GM23248 (cell line): Measurements from ENCODE around the gene NCAM1. TPM values are rescaled to one million over a fixed set of nuclear protein-coding genes. Genes with fewer than 3 reads are reported as not detected.

Experiments used
- DNase-seq: peaks from one replicate; pipeline ENCODE4 v3.0.0-alpha.2; 2015
- H2AFZ ChIP-seq: fragments of 200-600 bp; sonication (generic); 2 replicates; pipeline ENCODE4 v1.6.1; 2016; ENCODE audit warnings: antibody characterized with exemption
- H3F3A ChIP-seq: fragments of 200-600 bp; sonication (generic); 2 replicates; pipeline ENCODE4 v1.6.1; 2016; ENCODE audit warnings: mild to moderate bottlenecking, antibody characterized with exemption, mixed run types; ENCODE audit not compliant: insufficient read depth
- H3K27ac ChIP-seq: fragments of 200-600 bp; sonication (generic); 2 replicates; pipeline ENCODE4 v1.5.1; 2016; ENCODE audit warnings: mild to moderate bottlenecking
- H3K27me3 ChIP-seq: fragments of 200-600 bp; sonication (generic); replicated peaks from 2 replicates; pipeline ENCODE4 v1.6.1; 2016; ENCODE audit warnings: mild to moderate bottlenecking; ENCODE audit not compliant: insufficient read depth
- H3K36me3 ChIP-seq: fragments of 200-600 bp; sonication (generic); 2 replicates; pipeline ENCODE4 v1.6.1; 2016; ENCODE audit warnings: low read depth, mild to moderate bottlenecking
- H3K4me1 ChIP-seq: fragments of 200-600 bp; sonication (generic); 2 replicates; pipeline ENCODE4 v1.6.1; 2016; ENCODE audit warnings: mild to moderate bottlenecking; ENCODE audit not compliant: insufficient read depth
- H3K4me2 ChIP-seq: fragments of 200-600 bp; sonication (generic); one replicate; pipeline ENCODE4 v1.6.1; 2016; ENCODE audit warnings: mild to moderate bottlenecking; ENCODE audit not compliant: unreplicated experiment
- H3K4me3 ChIP-seq: fragments of 200-600 bp; sonication (generic); 2 replicates; pipeline ENCODE4 v1.5.1; 2016; ENCODE audit warnings: mild to moderate bottlenecking
- H3K79me2 ChIP-seq: fragments of 200-600 bp; sonication (generic); 2 replicates; pipeline ENCODE4 v1.6.1; 2016; ENCODE audit warnings: mild to moderate bottlenecking; ENCODE audit not compliant: insufficient read depth
- H3K9ac ChIP-seq: fragments of 200-600 bp; sonication (generic); 2 replicates; pipeline ENCODE4 v1.6.1; 2016; ENCODE audit warnings: mild to moderate bottlenecking
- H3K9me2 ChIP-seq: fragments of 200-600 bp; sonication (generic); 2 replicates; pipeline ENCODE4 v1.6.1; 2016; ENCODE audit warnings: mixed run types, mild to moderate bottlenecking, moderate library complexity; ENCODE audit not compliant: insufficient read depth
- H3K9me3 ChIP-seq: fragments of 200-600 bp; sonication (generic); one replicate; pipeline ENCODE4 v1.6.1; 2017; ENCODE audit warnings: low read depth
- H4K20me1 ChIP-seq: fragments of 200-600 bp; sonication (generic); 2 replicates; pipeline ENCODE4 v1.6.0; 2016; ENCODE audit not compliant: insufficient read depth
- EZH2 ChIP-seq: fragments of 200-600 bp; sonication (generic); IDR thresholded peaks from 2 replicates; pipeline ENCODE4 v1.6.1; 2018; ENCODE audit warnings: antibody characterized with exemption, mild to moderate bottlenecking; ENCODE audit not compliant: insufficient read depth, poor library complexity, severe bottlenecking
- EZH2phosphoT487 ChIP-seq: fragments of 200-600 bp; sonication (generic); IDR thresholded peaks from 2 replicates; pipeline ENCODE4 v1.6.1; 2018; ENCODE audit warnings: antibody characterized with exemption, moderate library complexity, mild to moderate bottlenecking, low read depth; ENCODE audit not compliant: insufficient read depth
- WGBS, 2 experiments: methylation state at CpG; one replicate each; pipeline ENCODE4 v1.1.6; 2015 to 2017; ENCODE audit warnings: low lambda C conversion rate in 2 of 2, low coverage in 1 of 2; ENCODE audit errors: missing lambda C conversion rate in 2 of 2; 5-methylcytosine and 5-hydroxymethylcytosine counted together
- in situ Hi-C: fragments of 300-500 bp; cut with MboI; formaldehyde crosslinking; loops from 2 replicates; pipeline ENCODE4 v1.15.0; 2020
- polyA plus RNA-seq: library from polyadenylated mRNA; unstranded; fragments of >200 nt; fragmentation: Nextera tagmentation; extraction: Ambion mirVana; gene quantifications from 2 replicates; pipeline ENCODE4 v1.2.1, GENCODE V29; 2016
- total RNA-seq: library from RNA; depleted of rRNA; stranded (reverse); fragments of >200 nt; shearing (Covaris generic); gene quantifications from 2 replicates; pipeline ENCODE4 v1.2.3, GENCODE V29; 2014

The NCAM1 gene
- total and polyA plus RNA-seq, 2 experiments from 2014 or later: 1.5 to 1.8 TPM

GRCh38 chr11:112977755-112978154, 16.5 kb downstream of the NCAM1 start:
- Histone ChIP-seq H3K27me3 (no peaks in the 10 kb centered on the region), H3K9me3 (no peaks in the 10 kb centered on the region), H3K36me3 (no peaks in the 10 kb centered on the region), H4K20me1 (no peaks in the 10 kb centered on the region), H3K9ac (no peak overlapping the region), H3K9me2 (no peaks in the 10 kb centered on the region), H3K4me2 (peak overlapping the region; percentile 40), H2AFZ (no peak overlapping the region), H3K4me3 (no peak overlapping the region), H3K4me1 (peaks cover 11% of the 10 kb centered on the region; the same call in 1 of the 2 replicates), H3K27ac (no peak overlapping the region), H3F3A (peaks cover 4% of the 10 kb centered on the region; the same call in 1 of the 2 replicates), H3K79me2 (no peaks in the 10 kb centered on the region)
- TF ChIP-seq EZH2: no peak
- no peak for TF ChIP-seq EZH2phosphoT487
- DNase-seq: peak; percentile 77
- 3 to 4% methylated on average over 1 of the region's 1 CpG for WGBS, 2 experiments
- in situ Hi-C loops: no loop called here

DNA sequence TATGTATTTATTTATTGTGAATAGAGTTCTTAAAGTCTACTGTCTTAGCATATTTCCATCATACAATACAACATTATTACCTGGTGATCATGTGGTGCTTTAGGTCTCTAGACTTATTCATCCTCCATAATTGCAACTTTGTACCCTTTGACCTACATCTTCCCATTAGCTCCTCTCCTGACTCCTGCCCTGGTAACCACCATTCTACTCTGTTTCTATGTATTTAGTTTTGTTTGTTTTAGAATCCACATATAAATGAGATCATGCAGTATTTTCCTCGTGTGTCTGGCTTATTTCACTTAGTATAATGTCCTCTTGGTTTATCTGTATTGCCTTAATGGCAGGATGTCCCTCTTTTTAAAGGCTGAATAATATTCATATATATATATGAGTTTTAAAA, 22.7 kb downstream of the NCAM1 start:
- no peaks in the 10 kb centered on the region for H3K9me2 ChIP-seq
- DNase-seq: no peak
- no peaks in the 10 kb centered on the region for H3K79me2 ChIP-seq
- in situ Hi-C loops: no loop called here
- H3K27me3 ChIP-seq: no peaks in the 10 kb centered on the region
- no peak overlapping the region for H3K4me2 ChIP-seq
- 30 to 35% methylated on average over 1 of the region's 1 CpG for WGBS, 2 experiments
- no peak for TF ChIP-seq EZH2phosphoT487
- TF ChIP-seq EZH2: no peak
- H3K9ac ChIP-seq: no peak overlapping the region
- no peaks in the 10 kb centered on the region for H3K4me1 ChIP-seq
- no peaks in the 10 kb centered on the region for H3K9me3 ChIP-seq
- no peaks in the 10 kb centered on the region for H3K36me3 ChIP-seq
- no peaks in the 10 kb centered on the region for H4K20me1 ChIP-seq
- no peaks in the 10 kb centered on the region for H3F3A ChIP-seq
- no peak overlapping the region for H3K4me3 ChIP-seq
- H2AFZ ChIP-seq: no peak overlapping the region
- H3K27ac ChIP-seq: no peak overlapping the region

- H3K9me2 ChIP-seq: no peaks in the 10 kb centered on the region
- no peak for DNase-seq
- H4K20me1 ChIP-seq: no peaks in the 10 kb centered on the region
- H3K4me1 ChIP-seq: no peaks in the 10 kb centered on the region
- no peak overlapping the region for H3K27ac ChIP-seq
- WGBS, 2 experiments: 86 to 95% methylated on average over 1 of the region's 1 CpG
- no peak overlapping the region for H3K4me3 ChIP-seq
- no peaks in the 10 kb centered on the region for H3K27me3 ChIP-seq
- no peaks in the 10 kb centered on the region for H3K36me3 ChIP-seq
- no peak overlapping the region for H3K4me2 ChIP-seq
- no peak overlapping the region for H2AFZ ChIP-seq
- H3K9ac ChIP-seq: no peak overlapping the region
- in situ Hi-C loops: no loop called here
- no peaks in the 10 kb centered on the region for H3F3A ChIP-seq
- H3K79me2 ChIP-seq: no peaks in the 10 kb centered on the region
- no peak for TF ChIP-seq EZH2
- TF ChIP-seq EZH2phosphoT487: no peak
- no peaks in the 10 kb centered on the region for H3K9me3 ChIP-seq
These were observed 28.0 kb downstream of the NCAM1 start for GRCh38 chr11:112989198-112989597.

DNA sequence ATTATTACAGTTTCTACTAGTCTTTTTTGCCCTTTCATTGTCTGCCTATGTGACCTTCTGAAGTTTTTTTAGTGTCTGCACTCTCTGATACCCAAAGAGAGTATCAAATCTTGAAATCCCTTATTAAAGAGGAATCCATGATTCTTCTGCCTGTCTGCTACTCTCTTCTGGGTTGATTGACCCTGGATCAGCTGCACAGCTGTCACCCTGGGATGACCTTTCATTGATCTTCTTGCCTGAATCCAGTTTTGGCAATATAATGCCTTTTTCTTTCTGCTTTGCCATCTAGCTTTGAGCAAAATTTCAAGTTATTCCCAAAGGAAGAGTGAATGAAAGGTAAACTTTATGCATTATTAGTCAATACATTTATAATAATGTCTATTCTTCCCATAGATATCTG, 32.6 kb downstream of the NCAM1 start:
- Histone ChIP-seq H3K27me3 (no peaks in the 10 kb centered on the region; the same call in 1 of the 2 replicates), H3K4me2 (no peak overlapping the region), H3K4me1 (no peaks in the 10 kb centered on the region), H3K36me3 (no peaks in the 10 kb centered on the region), H3K79me2 (no peaks in the 10 kb centered on the region), H3K27ac (no peak overlapping the region), H3K4me3 (no peak overlapping the region), H2AFZ (no peak overlapping the region), H3K9me2 (no peaks in the 10 kb centered on the region), H3K9me3 (no peaks in the 10 kb centered on the region), H3F3A (no peaks in the 10 kb centered on the region), H4K20me1 (no peaks in the 10 kb centered on the region), H3K9ac (no peak overlapping the region)
- TF ChIP-seq EZH2 (no peak), EZH2phosphoT487 (no peak)
- in situ Hi-C loops: no loop called here
- DNase-seq: no peak
